Ishikawa (cell line): ENCODE results near the gene MED13L.

ENCODE experiments used
- CEBPB ChIP-seq: IDR thresholded peaks from 2 replicates; pipeline ENCODE4 v1.6.1; 2012
- CREB1 ChIP-seq: IDR thresholded peaks from 2 replicates; pipeline ENCODE4 v1.6.1; 2012; ENCODE audit warnings: low read depth
- EGR1 ChIP-seq: IDR thresholded peaks from 2 replicates; pipeline ENCODE4 v1.6.1; 2012
- EP300 ChIP-seq: IDR thresholded peaks from 2 replicates; pipeline ENCODE4 v1.6.1; 2012; ENCODE audit warnings: borderline replicate concordance
- FOXM1 ChIP-seq: IDR thresholded peaks from 2 replicates; pipeline ENCODE4 v1.6.1; 2012; ENCODE audit warnings: low read depth, borderline replicate concordance
- MAX ChIP-seq: IDR thresholded peaks from 2 replicates; pipeline ENCODE4 v1.6.1; 2012
- NFIC ChIP-seq: IDR thresholded peaks from 2 replicates; pipeline ENCODE4 v1.6.1; 2012
- RAD21 ChIP-seq: IDR thresholded peaks from 2 replicates; pipeline ENCODE4 v1.6.1; 2012; ENCODE audit warnings: low read depth
- REST ChIP-seq: IDR thresholded peaks from 2 replicates; pipeline ENCODE4 v1.6.1; 2012; ENCODE audit warnings: low read depth, mild to moderate bottlenecking
- TAF1 ChIP-seq: IDR thresholded peaks from 2 replicates; pipeline ENCODE4 v1.6.1; 2012; ENCODE audit warnings: low read depth, mild to moderate bottlenecking
- TCF12 ChIP-seq: IDR thresholded peaks from 2 replicates; pipeline ENCODE4 v1.6.1; 2012; ENCODE audit warnings: low read depth
- TEAD4 ChIP-seq: IDR thresholded peaks from 2 replicates; pipeline ENCODE4 v1.6.1; 2012
- USF1 ChIP-seq: IDR thresholded peaks from 2 replicates; pipeline ENCODE4 v1.6.1; 2012
- YY1 ChIP-seq: IDR thresholded peaks from 2 replicates; pipeline ENCODE4 v1.6.1; 2012; ENCODE audit warnings: low read depth
- ZBTB7A ChIP-seq: IDR thresholded peaks from 2 replicates; pipeline ENCODE4 v1.6.1; 2012; ENCODE audit warnings: low read depth

The MED13L gene

GRCh38 chr12:115975411-115975810, 302.1 kb downstream of the MED13L start:
- TF ChIP-seq CREB1 = no peak
- no peak for TF ChIP-seq MAX
- no peak for TF ChIP-seq FOXM1
- no peak for TF ChIP-seq REST
- no peak for TF ChIP-seq EGR1
- TF ChIP-seq TAF1 = no peak

GRCh38 chr12:115973968-115974724, 303.3 kb downstream of the MED13L start:
- no peak for TF ChIP-seq TAF1
- no peak for TF ChIP-seq TEAD4
- no peak for TF ChIP-seq EP300
- no peak for TF ChIP-seq NFIC
- TF ChIP-seq EGR1 = no peak
- no peak for TF ChIP-seq REST
- no peak for TF ChIP-seq ZBTB7A
- TF ChIP-seq FOXM1 = no peak
- TF ChIP-seq YY1 = no peak
- TF ChIP-seq CEBPB = no peak
- TF ChIP-seq RAD21 = no peak
- TF ChIP-seq USF1 = no peak
- no peak for TF ChIP-seq CREB1
- TF ChIP-seq MAX = no peak
- no peak for TF ChIP-seq TCF12

GRCh38 chr12:115973066-115973465, 304.4 kb downstream of the MED13L start:
- TF ChIP-seq CREB1 (no peak), NFIC (no peak), TEAD4 (no peak), USF1 (no peak), TCF12 (no peak), ZBTB7A (no peak), YY1 (no peak)

- TF ChIP-seq REST (no peak), NFIC (no peak), YY1 (no peak), RAD21 (no peak), TEAD4 (no peak), CREB1 (no peak), TAF1 (no peak), EGR1 (no peak), USF1 (no peak), MAX (no peak), FOXM1 (no peak), CEBPB (no peak), TCF12 (no peak)
These were observed 305.3 kb downstream of the MED13L start for GRCh38 chr12:115972241-115972640.
